Thyroid gland (tissue), 4 donors: ENCODE measurements around the gene DNAJC16. TPM values are rescaled to one million over a fixed set of nuclear protein-coding genes. Genes with fewer than 3 reads are reported as not detected.

Source experiments
- DNase-seq, 2 donors: peaks; one replicate each; pipeline ENCODE4 v3.0.0-alpha.2; 2019
- H3K27ac ChIP-seq, 3 donors: fragments of 200-600 bp; sonication (generic); 1 replicate in 2 of 3; 2 replicates in 1 of 3; pipeline ENCODE4 v1.5.1; 2016 to 2019; ENCODE audit warnings: mild to moderate bottlenecking in 1 of 3, moderate library complexity in 1 of 3
- H3K27me3 ChIP-seq: fragments of 200-600 bp; sonication (generic); one replicate; pipeline ENCODE4 v1.5.1; 2019
- H3K36me3 ChIP-seq, 2 donors: fragments of 200-600 bp; sonication (generic); one replicate each; pipeline ENCODE4 v1.5.1; 2016 to 2019
- H3K4me1 ChIP-seq, 2 donors: fragments of 200-600 bp; sonication (generic); one replicate each; pipeline ENCODE4 v1.5.1; 2017 to 2019
- H3K4me3 ChIP-seq, 3 donors: fragments of 200-600 bp; sonication (generic); replicated peaks in 1 of 3; 1 replicate in 2 of 3; 2 replicates in 1 of 3; pipeline ENCODE4 v1.5.1; 2016; ENCODE audit warnings: mild to moderate bottlenecking in 1 of 3
- H3K9me3 ChIP-seq: fragments of 200-600 bp; sonication (generic); one replicate; pipeline ENCODE4 v1.5.1; 2017
- POLR2A ChIP-seq, 2 donors: fragments of 450-650 bp; IDR thresholded peaks; one replicate each; pipeline ENCODE4 v1.6.1; 2017; ENCODE audit warnings: antibody characterized with exemption in 2 of 2, mild to moderate bottlenecking in 2 of 2, moderate library complexity in 1 of 2
- WGBS, 2 donors: methylation state at CpG; one replicate each; pipeline ENCODE4 v1.1.5; 2017; 5-methylcytosine and 5-hydroxymethylcytosine counted together
- intact Hi-C: fragments of 100-400 bp; cut with DNase I; formaldehyde crosslinking; loops from one replicate; pipeline ENCODE4 v1.15.1; 2023
- total RNA-seq, 4 donors: library from RNA; depleted of rRNA; stranded (reverse); fragments of >200 nt; gene quantifications; one replicate each; pipeline ENCODE4 v1.2.3, GENCODE V29; 2016
- TF ChIP-seq, protein P1 (sequence below), 6 experiments: fragments of 200-600 bp in 3 of 6; fragments of 450-650 bp in 3 of 6; sonication (generic) in 3 of 6; IDR thresholded peaks; one replicate each; pipeline ENCODE4 v1.5.1; 2016 to 2019; ENCODE audit warnings: antibody characterized with exemption in 6 of 6, mild to moderate bottlenecking in 2 of 6, inconsistent platforms in 1 of 6, moderate library complexity in 1 of 6

DNAJC16 gene
- total RNA-seq, 4 donors from 2014 or later = 24.3 to 46.8 (median 29.7) TPM

DNA sequence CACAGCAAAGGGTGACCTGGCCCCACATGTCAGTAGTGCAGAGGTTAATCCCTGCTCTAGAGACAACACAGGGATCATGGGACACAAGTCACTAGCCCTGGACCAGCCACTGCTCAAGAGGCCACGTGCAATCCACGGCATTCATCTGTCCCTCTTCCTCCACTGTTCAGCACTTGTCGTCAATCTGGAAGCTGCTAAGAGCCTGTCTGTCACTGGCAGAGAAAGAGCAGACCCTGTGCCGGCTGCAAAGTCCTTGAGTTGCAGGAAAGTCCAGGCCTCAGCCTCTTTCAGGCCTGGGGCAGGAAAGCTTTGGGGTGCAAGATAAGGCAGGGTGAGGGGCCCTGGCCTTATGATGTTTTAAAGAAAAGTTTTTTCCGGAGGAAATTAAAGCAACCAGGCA, 34.1 kb upstream of the DNAJC16 start:
- DNase-seq = no peak
- H3K4me1 ChIP-seq = no peaks in the 10 kb centered on the region
- no peak for TF ChIP-seq POLR2A (IDR thresholded peaks at IDR 0.05)
- TF ChIP-seq, protein P1, sequence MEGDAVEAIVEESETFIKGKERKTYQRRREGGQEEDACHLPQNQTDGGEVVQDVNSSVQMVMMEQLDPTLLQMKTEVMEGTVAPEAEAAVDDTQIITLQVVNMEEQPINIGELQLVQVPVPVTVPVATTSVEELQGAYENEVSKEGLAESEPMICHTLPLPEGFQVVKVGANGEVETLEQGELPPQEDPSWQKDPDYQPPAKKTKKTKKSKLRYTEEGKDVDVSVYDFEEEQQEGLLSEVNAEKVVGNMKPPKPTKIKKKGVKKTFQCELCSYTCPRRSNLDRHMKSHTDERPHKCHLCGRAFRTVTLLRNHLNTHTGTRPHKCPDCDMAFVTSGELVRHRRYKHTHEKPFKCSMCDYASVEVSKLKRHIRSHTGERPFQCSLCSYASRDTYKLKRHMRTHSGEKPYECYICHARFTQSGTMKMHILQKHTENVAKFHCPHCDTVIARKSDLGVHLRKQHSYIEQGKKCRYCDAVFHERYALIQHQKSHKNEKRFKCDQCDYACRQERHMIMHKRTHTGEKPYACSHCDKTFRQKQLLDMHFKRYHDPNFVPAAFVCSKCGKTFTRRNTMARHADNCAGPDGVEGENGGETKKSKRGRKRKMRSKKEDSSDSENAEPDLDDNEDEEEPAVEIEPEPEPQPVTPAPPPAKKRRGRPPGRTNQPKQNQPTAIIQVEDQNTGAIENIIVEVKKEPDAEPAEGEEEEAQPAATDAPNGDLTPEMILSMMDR (IDR thresholded peaks at IDR 0.05) = no peak
- intact Hi-C loops = no loop called here
- H3K4me3 ChIP-seq = no peak overlapping the region
- H3K27ac ChIP-seq = no peak overlapping the region
- WGBS, 2 donors = 71 to 81% methylated on average over 3 to 5 of the region's 5 CpGs
- H3K27me3 ChIP-seq = no peaks in the 10 kb centered on the region
- no peaks in the 10 kb centered on the region for H3K9me3 ChIP-seq
- H3K36me3 ChIP-seq = peaks cover 15 to 18% of the 10 kb centered on the region in 2 donors

DNA sequence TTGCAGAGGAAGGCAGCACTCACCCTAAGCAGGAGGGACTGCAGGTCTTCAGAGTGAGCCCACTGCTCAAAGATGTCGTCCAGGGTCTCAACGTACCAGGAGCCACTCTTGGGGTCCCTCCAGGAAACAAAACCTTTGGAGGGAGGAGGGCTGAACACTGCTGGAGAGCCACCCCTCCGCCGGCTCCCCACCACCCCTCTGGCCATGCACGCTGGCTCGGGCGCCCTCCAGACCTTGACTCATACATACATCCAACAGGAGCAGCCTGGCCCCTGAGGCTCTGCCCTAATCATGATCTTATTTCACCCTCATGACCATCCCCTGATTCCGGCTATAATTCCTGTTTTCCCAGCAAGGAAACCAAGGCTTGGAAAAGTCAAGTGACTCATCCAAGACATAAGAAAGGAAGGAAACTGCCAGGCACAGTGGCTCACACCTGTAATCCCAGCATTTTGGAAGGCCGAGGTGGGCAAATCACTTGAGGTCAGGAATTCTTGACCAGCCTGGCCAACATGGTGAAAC, 32.7 kb upstream of the DNAJC16 start:
- no peak for DNase-seq
- H3K9me3 ChIP-seq = no peaks in the 10 kb centered on the region
- TF ChIP-seq, protein P1 (IDR thresholded peaks at IDR 0.05) = no peak
- no peak for TF ChIP-seq POLR2A (IDR thresholded peaks at IDR 0.05)

GRCh38 chr1:15500184-15501178, 26.2 kb upstream of the DNAJC16 start:
- H3K27ac ChIP-seq = no peak overlapping the region
- no peaks in the 10 kb centered on the region for H3K9me3 ChIP-seq
- no peaks in the 10 kb centered on the region for H3K4me1 ChIP-seq
- H3K27me3 ChIP-seq = no peaks in the 10 kb centered on the region
- TF ChIP-seq POLR2A (IDR thresholded peaks at IDR 0.05) = no peak
- TF ChIP-seq, protein P1 (IDR thresholded peaks at IDR 0.05) = no peak
- no peak for DNase-seq
- no peak overlapping the region for H3K4me3 ChIP-seq
- H3K36me3 ChIP-seq = peaks cover 8 to 16% of the 10 kb centered on the region in 2 donors
- intact Hi-C loops = no loop called here
- 86% methylated on average over 19 of the region's 19 CpGs for WGBS, 2 donors

More for the DNA sequence above, 32.7 kb upstream of the DNAJC16 start:
- Histone ChIP-seq H3K4me1 (no peaks in the 10 kb centered on the region), H3K27ac (no peak overlapping the region), H3K36me3 (peaks cover 15 to 18% of the 10 kb centered on the region in 2 donors), H3K4me3 (no peak overlapping the region), H3K27me3 (no peaks in the 10 kb centered on the region)
- intact Hi-C loops = no loop called here
- WGBS, 2 donors = 81 to 100% methylated on average over 6 to 9 of the region's 9 CpGs

DNA sequence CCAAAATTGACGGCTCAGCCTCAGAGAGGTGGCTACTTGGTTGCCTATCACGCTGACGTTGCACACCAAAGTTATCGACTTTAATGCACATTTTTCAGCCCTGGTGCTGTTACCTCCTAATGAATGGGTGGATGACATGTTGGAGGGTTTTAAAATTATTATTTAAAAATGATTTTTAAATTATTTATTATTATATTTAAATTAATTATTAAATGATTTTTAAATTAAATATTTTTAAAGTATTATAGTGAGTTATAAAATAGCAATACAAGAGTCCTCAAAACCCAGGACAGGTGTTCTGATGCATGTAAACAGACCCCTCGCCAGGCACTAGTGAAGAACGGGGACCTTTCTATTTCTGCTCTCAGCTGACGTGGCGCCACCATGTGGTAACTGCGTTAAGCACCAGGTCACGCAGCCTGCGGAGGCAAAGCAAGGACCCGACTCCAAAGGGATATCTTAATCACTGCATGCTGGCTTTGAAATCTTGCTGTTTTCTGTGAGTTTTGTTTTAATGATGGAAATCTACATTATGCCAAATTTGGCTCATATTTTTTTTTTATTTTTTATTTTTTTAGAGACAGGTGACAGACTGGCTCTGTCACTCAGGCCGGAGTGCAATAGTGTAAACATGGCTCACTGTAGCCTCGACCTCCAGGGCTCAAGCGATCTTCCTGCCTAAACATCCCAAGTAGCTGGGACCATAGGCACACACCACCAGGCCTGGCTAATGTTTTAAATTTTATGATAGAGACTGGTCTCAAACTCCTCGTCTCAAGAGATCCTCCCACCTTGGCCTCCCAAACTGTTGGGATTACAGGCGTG, 25.2 kb upstream of the DNAJC16 start:
- Histone ChIP-seq H3K4me1 (no peaks in the 10 kb centered on the region), H3K36me3 (peaks cover 8 to 16% of the 10 kb centered on the region in 2 donors), H3K9me3 (no peaks in the 10 kb centered on the region), H3K27me3 (no peaks in the 10 kb centered on the region), H3K27ac (no peak overlapping the region), H3K4me3 (no peak overlapping the region)
- TF ChIP-seq POLR2A (IDR thresholded peaks at IDR 0.05) = no peak
- TF ChIP-seq, protein P1 (IDR thresholded peaks at IDR 0.05) = peak in 5 of 6 experiments; percentile 13 to 52 (median 28)
- DNase-seq = peak; percentile 31 to 33
- intact Hi-C loops = no loop called here
- WGBS, 2 donors = 72 to 73% methylated on average over 17 of the region's 17 CpGs
